GM15510 (cell line): ENCODE measurements around the gene SIDT2.

ENCODE experiments used
- POLR2A ChIP-seq: IDR thresholded peaks from 3 replicates; pipeline ENCODE4 v1.6.1; 2011; ENCODE audit warnings: borderline replicate concordance; ENCODE audit not compliant: insufficient read length; ENCODE audit errors: extremely low read depth

SIDT2 gene

GRCh38 chr11:117195258-117195657, 16.7 kb downstream of the SIDT2 start:
- no peak for TF ChIP-seq POLR2A

DNA sequence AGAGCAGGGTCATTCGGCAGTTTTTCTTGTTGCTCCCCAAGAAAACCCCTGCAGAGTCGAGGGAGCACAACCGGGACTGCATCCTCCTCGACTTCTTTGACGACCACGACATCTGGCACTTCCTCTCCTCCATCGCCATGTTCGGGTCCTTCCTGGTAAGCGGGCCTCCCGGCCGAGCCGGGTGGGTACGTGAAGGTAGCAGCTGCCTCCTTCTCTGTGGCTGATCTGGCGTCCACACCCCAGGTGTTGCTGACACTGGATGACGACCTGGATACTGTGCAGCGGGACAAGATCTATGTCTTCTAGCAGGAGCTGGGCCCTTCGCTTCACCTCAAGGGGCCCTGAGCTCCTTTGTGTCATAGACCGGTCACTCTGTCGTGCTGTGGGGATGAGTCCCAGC, 17.2 kb downstream of the SIDT2 start:
- no peak for TF ChIP-seq POLR2A

DNA sequence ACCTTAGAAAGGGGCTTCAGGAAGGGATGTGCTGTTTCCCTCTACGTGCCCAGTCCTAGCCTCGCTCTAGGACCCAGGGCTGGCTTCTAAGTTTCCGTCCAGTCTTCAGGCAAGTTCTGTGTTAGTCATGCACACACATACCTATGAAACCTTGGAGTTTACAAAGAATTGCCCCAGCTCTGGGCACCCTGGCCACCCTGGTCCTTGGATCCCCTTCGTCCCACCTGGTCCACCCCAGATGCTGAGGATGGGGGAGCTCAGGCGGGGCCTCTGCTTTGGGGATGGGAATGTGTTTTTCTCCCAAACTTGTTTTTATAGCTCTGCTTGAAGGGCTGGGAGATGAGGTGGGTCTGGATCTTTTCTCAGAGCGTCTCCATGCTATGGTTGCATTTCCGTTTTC, 18.5 kb downstream of the SIDT2 start:
- TF ChIP-seq POLR2A: no peak

DNA sequence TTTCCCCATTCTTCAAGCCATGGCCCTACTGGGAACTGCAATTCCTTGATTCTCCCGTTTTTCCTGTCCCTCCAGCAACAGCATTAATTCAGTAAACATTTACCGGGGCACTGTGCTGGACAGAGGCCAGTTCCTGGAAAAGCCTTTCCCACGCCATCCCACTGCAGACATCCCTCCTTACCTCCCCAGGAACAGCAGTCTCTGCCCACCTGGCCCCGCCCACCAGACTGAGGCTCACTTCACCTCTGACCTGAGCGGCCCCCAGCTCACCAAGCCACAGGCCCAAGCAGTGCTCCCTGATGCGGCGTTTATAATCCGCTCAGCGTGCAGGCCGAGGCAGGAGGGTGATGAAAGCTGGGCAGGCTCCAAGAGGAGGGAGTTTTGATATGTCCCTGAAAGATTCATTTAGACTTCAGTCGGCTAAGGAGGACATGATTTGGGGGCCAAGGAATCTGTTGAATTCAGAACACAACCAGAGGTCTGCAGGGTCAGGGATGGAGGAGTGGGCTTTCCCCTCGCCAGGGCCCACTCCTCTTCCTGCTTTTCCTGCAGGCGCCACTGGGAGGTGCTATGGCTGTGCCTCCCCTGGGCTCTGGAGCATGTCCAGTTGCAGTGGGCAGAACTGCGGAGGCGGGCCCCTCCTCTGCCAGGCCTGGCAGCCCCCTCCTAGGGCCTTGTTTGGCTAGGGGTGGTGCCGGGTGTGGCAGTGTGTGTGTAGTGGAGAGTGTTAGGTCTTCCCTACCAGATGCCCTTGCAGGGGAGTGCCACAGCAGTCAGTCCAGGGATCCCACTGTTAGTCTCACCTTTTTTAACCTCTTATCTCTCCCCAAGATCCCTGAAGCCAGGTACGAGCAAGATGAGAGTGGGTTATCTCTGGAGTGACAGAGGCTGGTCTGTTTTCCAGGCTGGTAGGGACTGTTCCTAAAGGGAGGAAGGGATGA, 19.2 kb downstream of the SIDT2 start:
- no peak for TF ChIP-seq POLR2A

DNA sequence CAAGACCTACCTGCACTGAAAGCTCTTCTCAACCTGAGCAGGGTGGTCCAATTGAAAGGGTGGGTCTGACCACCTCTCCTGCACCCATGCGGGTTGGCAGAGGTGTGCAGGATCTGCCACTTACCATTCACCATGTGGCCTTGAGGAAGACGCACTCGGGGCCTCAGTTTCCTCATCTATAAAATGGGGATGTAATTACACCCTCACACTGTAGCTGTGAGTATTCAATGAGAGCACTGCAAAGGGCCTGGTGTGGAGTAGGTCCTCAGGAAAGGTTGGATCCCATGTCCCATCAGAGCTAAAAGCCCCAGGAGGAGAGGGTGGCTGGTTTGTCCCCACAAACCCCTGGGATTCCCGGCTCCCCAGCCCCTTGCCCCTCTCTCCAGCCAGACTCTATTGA, 20.1 kb downstream of the SIDT2 start:
- no peak for TF ChIP-seq POLR2A

DNA sequence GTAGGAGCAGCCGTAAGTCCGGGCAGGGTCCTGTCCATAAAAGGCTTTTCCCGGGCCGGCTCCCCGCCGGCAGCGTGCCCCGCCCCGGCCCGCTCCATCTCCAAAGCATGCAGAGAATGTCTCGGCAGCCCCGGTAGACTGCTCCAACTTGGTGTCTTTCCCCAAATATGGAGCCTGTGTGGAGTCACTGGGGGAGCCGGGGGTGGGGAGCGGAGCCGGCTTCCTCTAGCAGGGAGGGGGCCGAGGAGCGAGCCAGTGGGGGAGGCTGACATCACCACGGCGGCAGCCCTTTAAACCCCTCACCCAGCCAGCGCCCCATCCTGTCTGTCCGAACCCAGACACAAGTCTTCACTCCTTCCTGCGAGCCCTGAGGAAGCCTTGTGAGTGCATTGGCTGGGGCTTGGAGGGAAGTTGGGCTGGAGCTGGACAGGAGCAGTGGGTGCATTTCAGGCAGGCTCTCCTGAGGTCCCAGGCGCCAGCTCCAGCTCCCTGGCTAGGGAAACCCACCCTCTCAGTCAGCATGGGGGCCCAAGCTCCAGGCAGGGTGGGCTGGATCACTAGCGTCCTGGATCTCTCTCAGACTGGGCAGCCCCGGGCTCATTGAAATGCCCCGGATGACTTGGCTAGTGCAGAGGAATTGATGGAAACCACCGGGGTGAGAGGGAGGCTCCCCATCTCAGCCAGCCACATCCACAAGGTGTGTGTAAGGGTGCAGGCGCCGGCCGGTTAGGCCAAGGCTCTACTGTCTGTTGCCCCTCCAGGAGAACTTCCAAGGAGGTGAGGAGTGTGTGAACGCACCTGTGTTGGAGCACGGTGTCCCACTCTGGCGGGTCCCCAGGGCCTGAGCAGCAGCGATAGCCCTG, 20.7 kb downstream of the SIDT2 start, which contains the start of gene TAGLN:
TAGLN (plus strand) TSS at position 318 of the 863 bp plus-strand sequence. CDS start 3,644 bp downstream, outside the sequence.
- no peak for TF ChIP-seq POLR2A

DNA sequence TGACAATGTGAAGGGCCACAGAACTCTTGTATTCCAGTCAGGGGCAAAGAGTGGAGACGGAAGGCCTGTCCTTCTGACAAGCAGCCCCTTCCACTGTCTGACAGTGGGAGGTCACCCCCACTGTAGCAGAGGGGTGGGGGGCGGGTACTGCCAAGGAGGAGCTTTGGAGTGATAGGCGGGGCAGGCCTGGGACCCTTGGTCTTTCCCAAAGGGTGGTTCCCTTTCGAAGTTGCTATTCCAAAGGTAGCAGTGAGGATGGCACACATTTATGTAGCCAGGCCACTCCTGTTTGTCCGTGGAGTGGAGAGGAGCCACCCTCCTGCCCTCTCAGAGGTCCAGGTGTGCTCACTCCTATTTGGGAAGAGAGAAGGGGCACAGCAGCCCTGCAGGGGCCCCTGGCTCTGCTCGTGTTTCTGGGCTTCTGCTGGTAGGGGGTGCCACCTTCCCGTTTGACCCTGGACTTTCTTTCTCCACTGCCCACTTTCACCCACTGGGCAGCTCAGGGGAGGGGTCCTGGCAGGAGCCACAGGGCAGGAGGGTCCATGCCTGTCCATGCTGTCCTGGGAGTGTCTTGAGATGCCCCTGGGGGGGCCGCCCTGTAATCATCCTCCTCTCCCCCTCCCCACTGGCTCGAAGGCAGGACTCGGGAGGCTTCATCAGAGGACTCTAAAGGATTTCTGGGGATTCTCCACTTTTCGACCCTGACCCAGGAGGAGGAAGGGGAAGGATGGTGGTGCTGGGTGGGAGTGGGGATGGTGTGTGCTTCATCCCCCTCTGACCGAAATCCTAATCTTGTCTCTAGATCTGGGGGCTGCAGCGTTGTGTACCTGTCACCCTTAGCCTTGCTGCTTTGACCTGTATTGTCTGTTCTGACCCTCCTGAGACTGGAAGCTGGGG, 21.6 kb downstream of the SIDT2 start:
- no peak for TF ChIP-seq POLR2A

DNA sequence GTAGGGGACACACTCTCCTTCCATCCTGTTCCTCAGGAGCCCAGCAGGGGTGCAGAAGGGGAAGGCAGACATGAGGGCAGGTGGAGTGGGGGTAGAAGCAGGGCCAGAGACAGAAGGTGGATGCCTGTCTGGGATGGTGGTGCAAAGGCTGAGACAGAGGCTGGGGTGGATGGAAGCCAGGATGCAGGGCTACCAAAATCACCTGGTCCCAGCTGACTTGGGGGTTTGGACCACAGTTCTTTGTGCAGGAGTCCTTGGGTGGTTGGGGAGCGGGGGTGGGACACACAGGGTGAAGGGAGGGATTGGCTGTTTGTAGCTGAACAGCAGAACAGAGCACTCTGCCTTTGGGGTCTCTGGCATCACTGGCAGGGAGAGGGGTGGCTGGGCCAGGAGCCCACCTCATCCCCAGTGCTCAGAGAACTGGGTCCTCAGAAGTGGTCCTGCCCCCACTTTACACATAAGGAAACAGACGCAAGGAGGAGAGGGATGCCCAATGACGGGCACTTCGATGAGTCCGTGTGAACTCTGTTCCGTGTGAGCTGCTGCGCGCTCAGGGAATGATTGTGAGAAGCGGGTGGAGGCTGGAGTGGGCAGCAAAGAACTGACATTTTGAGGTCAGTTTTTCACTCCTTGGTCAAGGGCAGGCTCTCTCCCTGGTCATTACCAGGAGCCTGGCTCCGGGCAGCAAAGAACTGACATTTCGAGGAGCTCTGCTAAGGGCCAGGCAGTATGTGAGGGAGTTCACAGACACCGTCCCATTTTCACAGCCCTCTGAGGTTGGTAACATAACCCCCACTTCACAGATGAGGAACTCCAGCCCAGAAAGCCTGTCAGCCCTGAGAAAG, 22.5 kb downstream of the SIDT2 start:
- no peak for TF ChIP-seq POLR2A

DNA sequence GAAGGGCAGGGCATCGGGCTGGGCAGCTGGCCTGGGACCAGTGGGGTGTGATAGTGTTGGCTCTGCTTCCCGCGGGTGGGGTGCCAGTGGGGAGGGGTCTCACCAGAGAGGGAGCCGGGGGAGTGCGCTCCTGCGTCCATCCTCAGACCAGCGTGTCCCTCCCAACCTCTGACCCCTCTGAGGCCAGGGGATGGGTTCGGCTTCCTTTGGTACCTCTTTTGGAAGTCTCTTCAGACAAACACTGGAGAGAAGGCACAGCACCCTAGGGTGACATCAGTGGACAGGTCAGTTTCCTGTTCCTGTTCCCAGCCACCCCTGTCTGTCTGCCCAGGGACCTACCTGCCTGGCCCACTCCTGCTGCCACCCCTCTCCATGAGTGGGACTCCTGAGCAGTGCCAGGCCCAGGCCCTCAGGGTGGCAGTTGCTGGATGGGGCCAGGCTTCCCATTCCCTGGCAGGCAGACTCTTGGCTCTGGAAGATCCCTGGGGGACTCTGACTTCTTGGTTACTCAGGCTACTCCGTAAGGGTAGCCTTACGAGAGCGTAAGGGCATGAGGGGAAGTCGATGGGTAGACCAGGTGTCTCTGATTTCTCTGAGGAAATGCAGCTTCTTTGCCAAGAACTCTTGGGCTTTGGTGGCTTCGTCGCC, 23.2 kb downstream of the SIDT2 start:
- no peak for TF ChIP-seq POLR2A

DNA sequence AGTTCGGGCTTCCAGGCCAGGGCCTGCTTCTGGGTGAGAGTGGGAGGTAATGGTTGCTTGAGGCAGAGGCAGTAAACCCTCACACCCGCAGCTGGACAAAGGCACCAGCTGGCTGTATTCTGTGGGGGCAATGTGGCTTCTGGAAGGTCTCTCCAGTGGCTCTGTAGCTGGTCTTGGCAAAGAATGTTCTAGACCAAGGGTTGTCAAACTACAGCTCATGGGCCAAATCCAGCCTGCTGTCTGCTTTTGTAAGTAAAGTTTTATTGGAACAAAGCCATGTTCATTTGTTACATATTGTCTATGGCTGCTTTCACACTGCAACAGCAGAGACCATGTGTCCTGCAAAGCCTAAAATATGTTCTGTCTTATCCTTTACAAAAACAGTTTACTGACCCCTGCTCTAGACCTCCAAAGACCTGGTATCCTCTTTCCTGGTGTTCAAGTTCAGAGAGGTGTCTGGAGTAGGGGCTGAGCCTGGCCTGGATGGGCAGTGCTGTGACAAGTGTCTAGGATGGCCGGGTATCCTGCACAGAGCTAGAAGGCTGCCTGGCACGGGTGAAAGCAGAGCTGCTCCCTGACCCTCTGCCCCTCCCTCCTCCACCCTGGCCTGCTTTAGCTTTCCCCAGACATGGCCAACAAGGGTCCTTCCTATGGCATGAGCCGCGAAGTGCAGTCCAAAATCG, 24.0 kb downstream of the SIDT2 start:
- no peak for TF ChIP-seq POLR2A

GRCh38 chr11:117203069-117203407, 24.5 kb downstream of the SIDT2 start:
- TF ChIP-seq POLR2A: no peak

DNA sequence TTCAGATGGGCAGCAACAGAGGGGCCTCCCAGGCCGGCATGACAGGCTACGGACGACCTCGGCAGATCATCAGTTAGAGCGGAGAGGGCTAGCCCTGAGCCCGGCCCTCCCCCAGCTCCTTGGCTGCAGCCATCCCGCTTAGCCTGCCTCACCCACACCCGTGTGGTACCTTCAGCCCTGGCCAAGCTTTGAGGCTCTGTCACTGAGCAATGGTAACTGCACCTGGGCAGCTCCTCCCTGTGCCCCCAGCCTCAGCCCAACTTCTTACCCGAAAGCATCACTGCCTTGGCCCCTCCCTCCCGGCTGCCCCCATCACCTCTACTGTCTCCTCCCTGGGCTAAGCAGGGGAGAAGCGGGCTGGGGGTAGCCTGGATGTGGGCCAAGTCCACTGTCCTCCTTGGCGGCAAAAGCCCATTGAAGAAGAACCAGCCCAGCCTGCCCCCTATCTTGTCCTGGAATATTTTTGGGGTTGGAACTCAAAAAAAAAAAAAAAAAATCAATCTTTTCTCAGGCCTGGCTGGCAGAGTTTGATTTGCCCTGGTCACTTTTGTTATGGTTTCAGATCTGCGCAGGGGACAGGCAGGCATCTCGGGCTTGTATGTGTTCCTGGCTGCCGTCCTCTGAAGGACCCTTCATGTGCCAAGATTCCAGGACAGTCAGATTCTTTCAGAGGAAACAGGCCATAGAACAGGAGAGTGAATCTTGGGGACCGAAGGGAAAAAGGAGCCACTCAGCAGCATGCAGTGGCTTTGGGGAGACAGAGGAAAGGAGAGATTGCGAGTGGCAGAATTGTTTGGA, 25.9 kb downstream of the SIDT2 start:
- no peak for TF ChIP-seq POLR2A
